VCaP (cell line): Measurements from ENCODE around the gene TTLL8.

Experiments
- H3K27ac ChIP-seq: fragments of 450-650 bp; 2 replicates; pipeline ENCODE4 v1.5.1; 2017
- CTCF ChIP-seq: fragments of 450-650 bp; conservative IDR thresholded peaks from 2 replicates; pipeline ENCODE4 v1.5.1; 2017; ENCODE audit warnings: mild to moderate bottlenecking, moderate library complexity

TTLL8 gene

GRCh38 chr22:50016988-50017700 lies 41.0 kb downstream of the TTLL8 start:
- TF ChIP-seq CTCF: no peak
- H3K27ac ChIP-seq: no peak overlapping the region

GRCh38 chr22:50016308-50016987 lies 41.6 kb downstream of the TTLL8 start:
- H3K27ac ChIP-seq: no peak overlapping the region
- TF ChIP-seq CTCF: no peak

GRCh38 chr22:50015451-50016307 lies 42.4 kb downstream of the TTLL8 start:
- no peak overlapping the region for H3K27ac ChIP-seq
- TF ChIP-seq CTCF: no peak

GRCh38 chr22:50014655-50015401 lies 43.3 kb downstream of the TTLL8 start:
- 0 out of 2 replicates have a peak, but pooled peaks have one; percentile 11 for TF ChIP-seq CTCF
- no peak overlapping the region for H3K27ac ChIP-seq

GRCh38 chr22:50014053-50014501 lies 44.0 kb downstream of the TTLL8 start:
- no peak for TF ChIP-seq CTCF
- no peak overlapping the region for H3K27ac ChIP-seq

GRCh38 chr22:50012211-50013181 lies 45.6 kb downstream of the TTLL8 start, which contains the start of gene IL17REL:
TSS of gene IL17REL (minus strand) at chr22:50012765. CDS start at chr22:50012646, 119 bp downstream.
- no peak for TF ChIP-seq CTCF

More at GRCh38 chr22:50012211-50013181, 45.6 kb downstream of the TTLL8 start, which contains the start of gene IL17REL:
- H3K27ac ChIP-seq: no peak within 1 kb of the TSS
